H1 (cell line): ENCODE measurements around the gene DENND1A.

Experiments used
- HDAC6 ChIP-seq: IDR thresholded peaks from one replicate; pipeline ENCODE4 v1.7.1; 2012; ENCODE audit warnings: low read depth, mild to moderate bottlenecking, inconsistent platforms, low read length, moderate library complexity
- POLR2A ChIP-seq, 2 experiments: IDR thresholded peaks; 1 replicate in 1 of 2; 2 replicates in 1 of 2; pipeline ENCODE4 v1.6.1; 2011; ENCODE audit warnings: low read depth in 2 of 2, low read length in 2 of 2, mild to moderate bottlenecking in 2 of 2; ENCODE audit errors: control extremely low read depth in 1 of 2
- RFX5 ChIP-seq: IDR thresholded peaks from 2 replicates; pipeline ENCODE4 v1.6.1; 2011; ENCODE audit warnings: low read depth, low read length, improper control_type of control experiment, borderline replicate concordance
- TF ChIP-seq, protein P1 (sequence below), 3 experiments: IDR thresholded peaks; 1 replicate in 2 of 3; 2 replicates in 1 of 3; pipeline versions ENCODE4 v1.5.1 to v1.6.1; 2011; ENCODE audit warnings: low read length in 3 of 3, mild to moderate bottlenecking in 3 of 3, inconsistent platforms in 2 of 3, low read depth in 1 of 3, moderate library complexity in 1 of 3; ENCODE audit not compliant: insufficient read depth in 1 of 3; ENCODE audit errors: control extremely low read depth in 1 of 3

DNA sequence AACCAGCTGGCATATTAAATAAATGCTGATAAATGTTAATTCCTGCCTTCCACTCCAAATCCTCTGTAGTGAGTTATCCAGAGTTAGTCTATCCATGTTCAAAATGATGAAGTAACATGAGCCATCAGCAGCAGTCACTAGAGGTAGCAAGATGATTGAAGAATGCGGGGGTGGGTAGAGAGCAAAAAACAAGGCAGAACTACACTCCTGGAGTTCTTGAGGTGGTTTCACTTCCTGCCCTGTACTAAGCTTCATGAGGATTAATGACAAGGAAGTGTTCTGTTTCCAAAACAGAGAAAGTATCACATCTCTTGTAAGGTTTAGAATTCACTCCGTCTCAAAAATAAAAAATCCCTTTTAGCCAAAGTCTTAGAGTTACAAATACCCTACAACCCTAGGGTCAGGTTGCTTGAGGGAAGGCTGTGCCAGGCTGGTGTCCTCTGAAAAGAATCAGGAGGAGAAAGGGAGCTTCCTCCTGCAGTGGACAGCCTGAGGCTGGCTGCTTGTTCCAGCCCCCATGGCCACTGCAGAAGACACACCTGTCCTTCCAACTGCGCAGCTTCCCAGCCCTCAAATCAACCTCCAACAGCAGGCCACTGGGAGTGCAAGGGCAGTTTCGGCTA lies 180.2 kb downstream of the DENND1A start:
- TF ChIP-seq RFX5 (no peak), HDAC6 (no peak), POLR2A (IDR thresholded peaks at IDR 0.05; ENCODE audit: control extremely low read depth in 1 of 2, low read depth in 2 of 2, low read length in 2 of 2) (no peak)
- TF ChIP-seq, protein P1, sequence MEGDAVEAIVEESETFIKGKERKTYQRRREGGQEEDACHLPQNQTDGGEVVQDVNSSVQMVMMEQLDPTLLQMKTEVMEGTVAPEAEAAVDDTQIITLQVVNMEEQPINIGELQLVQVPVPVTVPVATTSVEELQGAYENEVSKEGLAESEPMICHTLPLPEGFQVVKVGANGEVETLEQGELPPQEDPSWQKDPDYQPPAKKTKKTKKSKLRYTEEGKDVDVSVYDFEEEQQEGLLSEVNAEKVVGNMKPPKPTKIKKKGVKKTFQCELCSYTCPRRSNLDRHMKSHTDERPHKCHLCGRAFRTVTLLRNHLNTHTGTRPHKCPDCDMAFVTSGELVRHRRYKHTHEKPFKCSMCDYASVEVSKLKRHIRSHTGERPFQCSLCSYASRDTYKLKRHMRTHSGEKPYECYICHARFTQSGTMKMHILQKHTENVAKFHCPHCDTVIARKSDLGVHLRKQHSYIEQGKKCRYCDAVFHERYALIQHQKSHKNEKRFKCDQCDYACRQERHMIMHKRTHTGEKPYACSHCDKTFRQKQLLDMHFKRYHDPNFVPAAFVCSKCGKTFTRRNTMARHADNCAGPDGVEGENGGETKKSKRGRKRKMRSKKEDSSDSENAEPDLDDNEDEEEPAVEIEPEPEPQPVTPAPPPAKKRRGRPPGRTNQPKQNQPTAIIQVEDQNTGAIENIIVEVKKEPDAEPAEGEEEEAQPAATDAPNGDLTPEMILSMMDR (IDR thresholded peaks at IDR 0.05; ENCODE audit: control extremely low read depth in 1 of 3, insufficient read depth in 1 of 3, low read depth in 1 of 3, low read length in 3 of 3): no peak
